HG02870 (cell line): ENCODE results near the gene ZNF81.
"Not testable (repeated sequence)": the region's sequence is repeated elsewhere in the genome, so short reads cannot be mapped to it uniquely, and the experiment has no call there.

Source experiments
- ATAC-seq: cut with Tn5 transposase; IDR thresholded peaks from one replicate; pipeline ENCODE4 v1.9.1; 2021; ENCODE audit warnings: mild to moderate bottlenecking, moderate library complexity; ENCODE audit not compliant: unreplicated experiment

ZNF81 gene

GRCh38 chrX:47927212-47927611 lies 90.5 kb downstream of the ZNF81 start:
- no peak for ATAC-seq

GRCh38 chrX:47931970-47932369 lies 95.3 kb downstream of the ZNF81 start:
- ATAC-seq: not testable (repeated sequence)

- ATAC-seq: no peak
Observed at GRCh38 chrX:47933946-47934345, 97.2 kb downstream of the ZNF81 start.

- ATAC-seq: no peak
Observed at GRCh38 chrX:47936224-47936939, 99.7 kb downstream of the ZNF81 start.

GRCh38 chrX:47936940-47937317 lies 100.2 kb downstream of the ZNF81 start:
- no peak for ATAC-seq

GRCh38 chrX:47940448-47940847 lies 103.7 kb downstream of the ZNF81 start:
- ATAC-seq: no peak

GRCh38 chrX:47941423-47941822 lies 104.7 kb downstream of the ZNF81 start:
- no peak for ATAC-seq

GRCh38 chrX:47955295-47955694 lies 118.6 kb downstream of the ZNF81 start:
- ATAC-seq: not testable (repeated sequence)

GRCh38 chrX:47956016-47956415 lies 119.3 kb downstream of the ZNF81 start:
- no peak for ATAC-seq

GRCh38 chrX:47958206-47958605 lies 121.5 kb downstream of the ZNF81 start:
- not testable (repeated sequence) for ATAC-seq

- ATAC-seq: no peak
Observed at GRCh38 chrX:47958761-47959342, 122.2 kb downstream of the ZNF81 start.

GRCh38 chrX:47960406-47960805 lies 123.7 kb downstream of the ZNF81 start:
- no peak for ATAC-seq

GRCh38 chrX:47961830-47962229 lies 125.1 kb downstream of the ZNF81 start:
- not testable (repeated sequence) for ATAC-seq

- not testable (repeated sequence) for ATAC-seq
Observed at GRCh38 chrX:47965526-47965925, 128.8 kb downstream of the ZNF81 start.
